Stimulated activated CD8-positive, alpha-beta memory T cell treated with anti-CD3 and anti-CD28 coated beads, Interleukin-12 subunit alpha, Interleukin-12 subunit beta, amount 100 ng/mL, for 4 hours (primary cell): ENCODE data around the gene EBI3.
"Not testable (repeated sequence)": the region's sequence is repeated elsewhere in the genome, so short reads cannot be mapped to it uniquely, and the experiment has no call there.

Source experiments
- DNase-seq: peaks from one replicate; pipeline ENCODE4 v3.0.0-alpha.2; 2020; ENCODE audit warnings: low read depth

Gene EBI3

DNA sequence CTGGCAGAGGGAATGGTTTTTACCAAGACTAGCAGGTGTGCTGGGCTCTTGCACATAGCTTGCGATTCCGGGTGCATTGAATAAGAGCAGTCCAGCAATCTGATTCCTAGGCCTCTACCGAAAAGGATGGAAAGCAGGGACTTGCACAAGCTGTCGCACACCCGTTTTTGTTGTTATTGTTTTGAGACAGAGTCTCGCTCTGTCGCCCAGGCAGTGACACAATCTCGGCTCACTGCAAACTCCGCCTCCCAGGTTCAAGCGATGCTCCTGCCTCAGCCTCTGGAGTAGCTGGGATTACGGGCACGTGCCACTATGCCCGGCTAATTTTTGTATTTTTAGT is 5.5 kb downstream of the EBI3 start:
- DNase-seq: no peak

DNA sequence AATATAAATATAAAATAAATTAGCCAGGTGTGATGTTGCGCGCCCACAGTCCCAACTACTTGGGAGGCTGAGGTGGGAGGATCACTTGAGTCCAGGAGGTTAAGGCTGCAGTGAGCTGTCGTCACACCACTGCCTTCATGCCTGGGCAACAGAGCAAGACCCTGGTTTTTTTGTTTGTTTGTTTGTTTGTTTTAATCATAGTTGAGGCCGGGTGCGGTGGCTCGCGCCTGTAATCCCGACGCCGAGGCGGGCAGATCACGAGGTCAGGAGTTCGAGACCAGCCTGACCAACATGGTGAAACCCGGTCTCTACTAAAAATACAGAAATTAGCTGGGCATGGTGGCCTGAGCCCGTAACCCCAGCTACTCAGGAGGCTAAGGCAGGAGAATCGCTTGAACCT is 8.2 kb downstream of the EBI3 start:
- DNase-seq: not testable (repeated sequence)

- no peak for DNase-seq
Measured at GRCh38 chr19:4238831-4239230, 9.5 kb downstream of the EBI3 start.

DNA sequence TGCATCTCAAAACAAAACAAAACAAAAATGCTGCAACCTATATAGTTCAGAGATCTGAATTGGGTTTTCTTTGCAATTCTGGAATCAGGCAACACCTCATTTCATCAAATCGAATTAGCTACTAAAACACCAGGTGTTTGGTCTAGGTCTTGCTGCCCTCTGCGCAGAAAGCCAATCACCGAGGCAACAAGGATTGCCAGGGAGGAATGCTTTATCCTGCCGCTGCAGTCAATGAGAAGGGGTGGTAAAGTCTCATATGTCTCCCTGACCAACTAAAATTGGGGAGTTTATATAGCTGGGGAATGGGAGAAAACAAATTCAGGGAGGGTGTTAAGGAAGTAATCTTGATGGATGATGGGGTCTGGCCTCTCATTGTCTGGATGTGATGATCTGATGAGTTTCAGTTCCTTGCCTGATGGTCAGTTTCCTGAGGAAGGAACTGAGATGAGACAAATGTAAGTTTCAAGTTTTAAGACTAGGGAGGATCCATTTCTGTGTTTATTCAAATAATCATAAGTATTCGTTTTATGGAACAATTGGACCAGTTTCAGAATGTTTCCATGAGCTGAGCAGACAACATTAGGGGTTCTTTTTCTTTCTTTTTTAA is 12.6 kb downstream of the EBI3 start:
- DNase-seq: no peak

DNA sequence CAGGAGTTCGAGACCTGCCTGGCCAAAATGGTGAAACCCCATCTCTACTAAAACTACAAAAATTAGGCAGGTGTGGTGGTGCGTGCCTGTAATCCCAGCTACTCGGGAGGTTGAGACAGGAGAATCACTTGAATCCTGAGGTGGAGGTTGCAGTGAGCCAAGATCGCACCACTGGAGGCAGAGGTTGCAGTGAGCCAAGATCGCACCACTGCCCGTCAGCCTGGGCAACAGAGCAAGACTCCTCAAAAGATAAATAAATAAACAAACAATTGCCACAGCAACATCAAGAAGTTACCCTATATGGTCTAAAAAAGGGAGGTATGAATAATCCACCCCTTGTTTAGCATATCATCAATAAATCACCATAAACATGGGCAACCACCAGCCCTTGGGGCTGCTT is 16.6 kb downstream of the EBI3 start:
- not testable (repeated sequence) for DNase-seq

DNA sequence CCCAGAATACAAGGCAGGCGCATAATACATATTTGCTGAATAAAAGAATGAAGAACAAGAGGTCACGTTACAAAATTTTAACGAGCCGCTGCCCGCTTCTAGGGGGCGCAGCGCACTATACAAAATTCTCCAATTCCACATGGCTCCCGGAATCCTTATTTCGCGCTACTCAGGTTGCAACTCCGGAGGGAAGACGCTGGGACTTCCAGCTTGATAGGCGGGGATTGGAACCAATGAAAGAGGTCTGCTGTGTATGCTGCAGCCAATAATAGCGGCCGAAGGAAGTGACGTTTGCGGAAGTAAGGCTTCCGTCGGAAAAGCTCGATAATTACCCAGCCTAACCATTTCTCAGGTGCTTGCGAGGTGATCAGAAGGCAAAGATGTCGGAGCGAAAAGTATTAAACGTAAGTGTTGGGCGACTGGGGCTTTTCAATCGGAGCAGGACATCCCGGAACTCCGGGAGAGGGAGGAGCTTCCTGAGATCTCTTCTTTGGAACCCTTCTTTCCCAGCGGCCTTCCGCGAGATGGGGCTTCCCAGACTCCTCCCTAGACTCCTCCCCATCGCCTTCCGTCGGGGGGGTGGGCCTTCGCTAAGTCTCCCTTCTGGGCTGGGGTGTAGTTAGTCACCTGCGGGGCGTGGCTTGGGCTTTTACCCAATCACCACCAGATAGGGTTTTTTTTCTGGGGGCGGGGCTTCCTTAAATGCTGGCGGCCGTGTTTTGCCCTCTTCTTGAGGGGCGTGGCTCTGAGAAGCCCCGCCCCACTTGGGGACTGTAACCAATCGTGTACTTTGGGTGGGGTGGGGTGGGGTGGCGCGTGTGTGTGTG is 17.7 kb downstream of the EBI3 start, which contains the start of gene YJU2:
Gene YJU2 (plus strand): TSS at position 314 of the 827 bp plus-strand sequence. CDS start 67 bp downstream, at position 381.
- DNase-seq: peak; percentile 91

DNA sequence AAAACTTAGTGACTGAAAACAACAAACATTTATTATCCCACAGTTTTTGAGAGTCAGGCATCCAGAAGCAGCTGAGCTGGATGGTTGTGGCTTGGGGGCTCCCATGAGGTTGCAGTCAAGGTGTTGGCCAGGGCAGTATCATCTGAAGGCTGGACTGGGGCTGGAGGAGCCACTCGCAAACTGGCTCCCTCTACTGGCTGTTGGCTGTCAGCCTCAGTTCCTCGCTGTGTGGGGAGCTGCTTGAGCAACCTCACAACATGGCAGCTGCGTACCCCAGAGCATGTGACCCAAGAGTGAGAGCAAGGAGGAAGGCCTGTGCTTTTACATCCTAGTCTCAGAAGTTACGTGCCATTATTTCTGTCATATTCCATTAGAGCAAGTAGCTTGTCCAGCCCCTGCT is 27.2 kb downstream of the EBI3 start:
- DNase-seq: no peak

- DNase-seq: no peak
Measured at GRCh38 chr19:4257025-4257424, 27.7 kb downstream of the EBI3 start.

- DNase-seq: no peak
Measured at GRCh38 chr19:4258181-4258580, 28.9 kb downstream of the EBI3 start.

DNA sequence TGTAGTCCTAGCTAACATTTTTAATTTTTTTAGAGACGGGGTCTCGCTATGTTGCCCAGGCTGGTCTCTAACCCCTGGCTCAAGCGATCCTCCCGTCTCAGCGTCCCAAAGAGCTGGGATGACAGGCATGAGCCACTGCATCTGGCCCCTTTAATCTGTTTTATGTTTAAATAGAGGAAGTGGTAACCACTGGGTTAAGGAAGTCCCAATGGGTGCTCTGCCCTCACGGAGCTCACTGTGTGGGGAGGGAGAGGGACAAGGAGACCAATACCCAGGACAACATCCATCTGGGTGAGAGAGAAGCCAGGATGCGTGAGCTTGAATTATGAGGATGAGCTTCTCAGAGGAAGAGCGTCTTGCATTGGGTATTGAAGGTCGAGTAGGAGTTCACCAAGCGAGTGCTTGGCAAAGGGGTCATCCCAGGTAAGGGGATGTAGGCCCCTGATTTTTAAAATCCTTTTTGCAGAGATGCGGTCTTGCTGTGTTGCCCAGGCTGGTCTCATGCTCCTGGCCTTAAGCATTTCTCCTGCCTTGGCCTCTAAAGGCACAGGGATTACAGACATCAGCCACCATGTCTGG is 31.4 kb downstream of the EBI3 start:
- DNase-seq: no peak

- DNase-seq: no peak
Measured at GRCh38 chr19:4264812-4265211, 35.5 kb downstream of the EBI3 start.

DNA sequence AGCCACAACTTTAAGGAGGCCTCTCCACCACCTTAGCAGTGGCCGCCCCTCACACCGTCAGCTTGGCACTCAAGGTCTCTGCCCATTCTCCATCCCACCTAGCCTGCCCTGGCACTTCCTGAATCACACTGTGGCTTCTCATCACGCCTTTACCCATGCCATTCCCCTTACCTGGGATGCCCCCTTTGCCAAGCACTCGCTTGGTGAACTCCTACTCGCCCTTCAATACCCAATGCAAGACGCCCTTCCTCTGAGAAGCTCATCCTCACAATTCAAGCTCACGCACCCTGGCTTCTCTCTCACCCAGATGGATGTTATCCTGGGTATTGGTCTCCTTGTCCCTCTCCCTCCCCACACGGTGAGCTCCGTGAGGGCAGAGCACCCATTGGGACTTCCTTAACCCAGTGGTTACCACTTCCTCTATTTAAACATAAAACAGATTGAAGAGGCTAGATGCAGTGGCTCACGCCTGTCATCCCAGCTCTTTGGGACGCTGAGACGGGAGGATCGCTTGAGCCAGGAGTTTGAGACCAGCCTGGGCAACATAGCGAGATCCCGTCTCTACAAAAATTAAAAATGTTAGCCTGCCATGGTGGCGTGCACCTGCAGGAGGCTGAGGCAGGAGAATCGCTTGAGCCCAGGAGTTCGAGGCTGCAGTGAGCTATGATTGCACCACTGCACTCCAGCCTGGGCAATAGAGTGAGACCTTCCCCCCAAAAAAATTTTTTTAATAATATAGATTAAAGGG is 37.1 kb downstream of the EBI3 start:
- DNase-seq: no peak

DNA sequence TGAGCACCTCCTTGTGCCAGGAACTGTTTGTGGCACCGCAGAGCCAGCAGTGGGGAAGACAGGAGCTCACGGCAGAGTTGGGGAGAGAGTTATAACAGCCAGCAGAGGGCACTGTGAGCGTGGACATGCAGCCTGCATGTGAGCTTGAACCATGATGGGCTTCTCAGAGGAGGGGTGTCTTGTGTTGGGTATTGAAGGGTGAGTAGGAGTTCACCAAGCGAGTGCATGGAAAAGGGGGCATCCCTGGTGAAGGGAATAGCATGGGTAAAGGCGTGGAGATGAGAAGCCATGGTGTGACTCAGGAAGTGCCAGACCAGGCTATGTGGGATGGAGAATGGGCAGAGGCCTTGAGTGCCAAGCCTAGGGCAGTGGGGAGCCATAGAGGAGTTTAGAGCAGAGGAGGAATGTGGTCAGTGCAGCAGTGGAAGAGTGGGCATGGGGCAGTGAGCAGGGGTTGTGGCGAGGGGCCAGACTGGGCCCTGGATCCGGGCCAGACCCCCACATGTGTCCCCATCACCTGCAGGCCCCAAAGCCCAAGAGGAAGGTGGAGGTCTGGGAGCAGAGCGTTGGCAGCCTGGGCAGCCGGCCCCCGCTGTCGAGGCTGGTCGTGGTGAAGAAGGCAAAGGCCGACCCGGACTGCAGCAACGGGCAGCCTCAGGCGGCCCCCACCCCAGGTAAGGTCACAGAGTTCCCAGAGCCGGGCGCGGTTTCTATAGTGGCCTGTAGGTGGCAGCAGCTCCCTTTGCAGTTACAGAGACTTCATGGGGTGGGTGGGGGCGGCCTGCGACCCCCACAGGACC is 38.0 kb downstream of the EBI3 start:
- DNase-seq: peak; percentile 25

GRCh38 chr19:4267901-4268815 is 38.8 kb downstream of the EBI3 start:
- no peak for DNase-seq

GRCh38 chr19:4268816-4269430 is 39.6 kb downstream of the EBI3 start:
- no peak for DNase-seq

DNA sequence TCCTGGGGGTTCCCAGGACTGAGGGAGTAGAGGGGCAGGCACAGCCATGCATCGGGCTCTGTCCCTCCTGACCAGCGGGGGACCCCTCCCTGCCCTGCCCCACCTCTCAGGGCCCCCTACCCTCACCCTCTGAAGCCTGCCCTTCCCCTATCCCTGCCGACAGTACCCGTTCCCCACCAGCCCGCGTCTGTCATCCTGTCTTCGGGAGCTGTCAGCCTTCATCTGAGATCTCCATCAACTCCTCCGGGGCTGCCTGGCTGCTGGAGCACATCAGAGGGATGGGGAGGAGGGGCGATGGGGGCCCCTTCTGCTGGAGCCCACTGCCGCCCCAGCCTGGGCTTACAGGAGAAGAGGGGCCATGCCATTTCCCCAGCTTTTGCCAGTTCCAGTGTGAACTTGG is 43.6 kb downstream of the EBI3 start:
- DNase-seq: no peak

GRCh38 chr19:4274321-4274686 is 45.0 kb downstream of the EBI3 start:
- DNase-seq: not testable (repeated sequence)

GRCh38 chr19:4277191-4277696 is 47.9 kb downstream of the EBI3 start:
- DNase-seq: no peak

DNA sequence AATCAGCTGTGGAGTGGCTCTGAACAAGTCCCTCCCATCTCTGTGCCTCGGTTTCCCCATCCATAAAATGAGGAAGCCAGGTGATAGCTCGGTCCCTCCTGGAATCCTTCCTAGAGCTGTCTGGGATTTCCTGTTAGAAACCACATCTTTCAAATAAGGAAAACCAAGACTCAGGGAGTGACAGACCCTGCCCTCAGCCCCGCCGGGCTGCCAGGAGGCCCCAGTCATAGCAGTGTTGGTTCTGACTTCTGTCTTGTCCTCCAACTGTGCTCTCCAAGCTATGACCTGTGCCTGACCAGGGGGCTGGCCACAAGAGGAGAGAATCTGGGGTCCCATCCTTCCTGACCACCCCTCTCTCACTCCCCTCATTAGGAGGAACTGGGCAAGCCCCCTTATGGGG is 48.7 kb downstream of the EBI3 start:
- no peak for DNase-seq
